C4-2B (cell line): Measurements from ENCODE around the gene SEMA3B.

ENCODE experiments used
- H3K27ac ChIP-seq: fragments of 450-650 bp; 2 replicates; pipeline ENCODE4 v1.5.1; 2017
- CTCF ChIP-seq: fragments of 450-650 bp; conservative IDR thresholded peaks from 2 replicates; pipeline ENCODE4 v1.5.1; 2017; ENCODE audit warnings: mild to moderate bottlenecking
- ZFX ChIP-seq: fragments of 450-650 bp; IDR thresholded peaks from 2 replicates; pipeline ENCODE4 v1.6.1; 2017

The SEMA3B gene

GRCh38 chr3:50323092-50323600, 54.2 kb downstream of the SEMA3B start:
- TF ChIP-seq ZFX (no peak), CTCF (no peak)
- H3K27ac ChIP-seq, result no peak overlapping the region

GRCh38 chr3:50323614-50324199, 54.8 kb downstream of the SEMA3B start:
- no peak overlapping the region for H3K27ac ChIP-seq

GRCh38 chr3:50324351-50325112, 55.6 kb downstream of the SEMA3B start:
- no peak for TF ChIP-seq ZFX
- TF ChIP-seq CTCF, result peak; percentile 87
- H3K27ac ChIP-seq, result no peak overlapping the region

More at GRCh38 chr3:50323614-50324199, 54.8 kb downstream of the SEMA3B start:
- TF ChIP-seq ZFX (no peak), CTCF (no peak)

GRCh38 chr3:50325113-50325480, 56.1 kb downstream of the SEMA3B start:
- H3K27ac ChIP-seq, result no peak overlapping the region
- no peak for TF ChIP-seq CTCF
- TF ChIP-seq ZFX, result no peak

- TF ChIP-seq CTCF, result no peak
- TF ChIP-seq ZFX, result no peak
- H3K27ac ChIP-seq, result no peak overlapping the region
Measured at GRCh38 chr3:50325497-50326181, 56.7 kb downstream of the SEMA3B start.

- TF ChIP-seq CTCF (no peak), ZFX (no peak)
- H3K27ac ChIP-seq, result no peak overlapping the region
Measured at GRCh38 chr3:50326182-50326541, 57.2 kb downstream of the SEMA3B start.

GRCh38 chr3:50327129-50327528, 58.2 kb downstream of the SEMA3B start:
- peak overlapping the region; percentile 80 for H3K27ac ChIP-seq
- TF ChIP-seq CTCF (no peak), ZFX (no peak)
